GM18517 (cell line): ENCODE results near the gene ANKRD10.
A peak's percentile ranks its signal among the peaks of the same experiment; 100 is the strongest.

Experiments
- ATAC-seq: cut with Tn5 transposase; IDR thresholded peaks from one replicate; pipeline ENCODE4 v1.9.1; 2021; ENCODE audit warnings: mild to moderate bottlenecking, moderate library complexity; ENCODE audit not compliant: unreplicated experiment

Gene ANKRD10

GRCh38 chr13:110945928-110946570 is 31.2 kb upstream of the ANKRD10 start:
- no peak for ATAC-seq

GRCh38 chr13:110944968-110945927 is 30.4 kb upstream of the ANKRD10 start:
- no peak for ATAC-seq

- ATAC-seq = no peak
Observed at GRCh38 chr13:110944121-110944967, 29.5 kb upstream of the ANKRD10 start.

GRCh38 chr13:110942248-110942981 is 27.5 kb upstream of the ANKRD10 start:
- ATAC-seq = peak; percentile 85

GRCh38 chr13:110938662-110939421 is 24.0 kb upstream of the ANKRD10 start:
- no peak for ATAC-seq

- no peak for ATAC-seq
Observed at GRCh38 chr13:110937511-110938285, 22.8 kb upstream of the ANKRD10 start.

- ATAC-seq = no peak
Observed at GRCh38 chr13:110936519-110936918, 21.6 kb upstream of the ANKRD10 start.

GRCh38 chr13:110932588-110932987 is 17.7 kb upstream of the ANKRD10 start:
- no peak for ATAC-seq

- no peak for ATAC-seq
Observed at GRCh38 chr13:110929104-110929777, 14.4 kb upstream of the ANKRD10 start.

GRCh38 chr13:110925023-110925612 is 10.2 kb upstream of the ANKRD10 start:
- no peak for ATAC-seq

GRCh38 chr13:110924639-110924934 is 9.7 kb upstream of the ANKRD10 start:
- ATAC-seq = no peak

GRCh38 chr13:110923777-110924638 is 9.1 kb upstream of the ANKRD10 start:
- no peak for ATAC-seq

- ATAC-seq = no peak
Observed at GRCh38 chr13:110923086-110923485, 8.2 kb upstream of the ANKRD10 start.

GRCh38 chr13:110922506-110922905 is 7.6 kb upstream of the ANKRD10 start:
- no peak for ATAC-seq

GRCh38 chr13:110921695-110922094 is 6.8 kb upstream of the ANKRD10 start:
- no peak for ATAC-seq

- no peak for ATAC-seq
Observed at GRCh38 chr13:110921209-110921608, 6.3 kb upstream of the ANKRD10 start.

GRCh38 chr13:110920038-110920437 is 5.2 kb upstream of the ANKRD10 start:
- no peak for ATAC-seq
